Right lobe of liver (tissue), 6 donors: ENCODE data around the gene FLOT1. TPM values are rescaled to one million over a fixed set of nuclear protein-coding genes. Genes with fewer than 3 reads are reported as not detected.
A peak's percentile ranks its signal among the peaks of the same experiment; 100 is the strongest.

Source experiments
- ATAC-seq, 4 donors: fragments of 200-7000 bp; cut with Tn5 transposase; one replicate each; pipeline ENCODE4 v1.9.1; 2020; ENCODE audit warnings: mild to moderate bottlenecking in 4 of 4, moderate library complexity in 4 of 4
- DNase-seq, 3 donors: peaks; one replicate each; pipeline ENCODE4 v3.0.0-alpha.2; 2020
- H3K27ac ChIP-seq, 3 donors: fragments of 200-600 bp; one replicate each; pipeline ENCODE4 v1.8.0; 2022
- H3K27me3 ChIP-seq, 2 donors: fragments of 200-600 bp; one replicate each; pipeline ENCODE4 v1.8.0; 2022
- H3K36me3 ChIP-seq, 4 donors: fragments of 200-600 bp; sonication (generic) in 1 of 4; one replicate each; pipeline versions ENCODE4 v1.5.1 to v1.8.0; 2017 to 2022; ENCODE audit warnings: control low read depth in 1 of 4
- H3K4me1 ChIP-seq, 4 donors: fragments of 200-600 bp; sonication (generic) in 1 of 4; one replicate each; pipeline versions ENCODE4 v1.5.1 to v1.8.0; 2017 to 2022; ENCODE audit warnings: control low read depth in 1 of 4
- H3K4me3 ChIP-seq, 3 donors: fragments of 200-600 bp; one replicate each; pipeline ENCODE4 v1.8.0; 2022
- H3K9me3 ChIP-seq, 4 donors: fragments of 200-600 bp; sonication (generic) in 1 of 4; one replicate each; pipeline versions ENCODE4 v1.5.1 to v1.8.0; 2017 to 2022; ENCODE audit warnings: control low read depth in 1 of 4
- CTCF ChIP-seq, 4 donors: fragments of 200-600 bp in 3 of 4; fragments of 450-650 bp in 1 of 4; IDR thresholded peaks; one replicate each; pipeline versions ENCODE4 v1.5.1 to v1.8.0; 2016 to 2022; ENCODE audit warnings: antibody characterized with exemption in 4 of 4, mild to moderate bottlenecking in 2 of 4
- POLR2A ChIP-seq: fragments of 450-650 bp; IDR thresholded peaks from one replicate; pipeline ENCODE4 v1.6.1; 2017; ENCODE audit warnings: antibody characterized with exemption, mild to moderate bottlenecking
- WGBS: methylation state at CpG from one replicate; pipeline ENCODE4 v1.1.6; 2018; ENCODE audit warnings: low coverage, low lambda C conversion rate; ENCODE audit not compliant: insufficient coverage; ENCODE audit errors: missing lambda C conversion rate; 5-methylcytosine and 5-hydroxymethylcytosine counted together
- intact Hi-C, 2 donors: fragments of 100-400 bp; cut with DNase I; formaldehyde crosslinking; loops; one replicate each; pipeline versions ENCODE4 v1.11.2 to v1.14.1; 2022
- total RNA-seq, 6 experiments: library from RNA; depleted of rRNA in 2 of 6; stranded (reverse); fragments of >200 nt in 2 of 6; fragmentation: NEBNext Ultra II Directional in 3 of 6; extraction: Animal tissue kit (Norgen Biotek cat#: 25700) in 3 of 6; gene quantifications; one replicate each; pipeline versions ENCODE4 v1.1.0 to v1.2.4, GENCODE V29; 2016 to 2023
- donor health status: DM: no; HTN: yes; CAD: no.
- donor health status: DM: no; HTN: no; CAD: no.
- donor health status: DM: no; HTN: no; CAD: no.
- donor health status: DM: no; HTN: yes; CAD: no.
- donor health status: DM: no; HTN: yes; CAD: no.

The FLOT1 gene
- total RNA-seq, 6 experiments from 2014 or later = 37.1 to 92.2 (median 73.5) TPM

DNA sequence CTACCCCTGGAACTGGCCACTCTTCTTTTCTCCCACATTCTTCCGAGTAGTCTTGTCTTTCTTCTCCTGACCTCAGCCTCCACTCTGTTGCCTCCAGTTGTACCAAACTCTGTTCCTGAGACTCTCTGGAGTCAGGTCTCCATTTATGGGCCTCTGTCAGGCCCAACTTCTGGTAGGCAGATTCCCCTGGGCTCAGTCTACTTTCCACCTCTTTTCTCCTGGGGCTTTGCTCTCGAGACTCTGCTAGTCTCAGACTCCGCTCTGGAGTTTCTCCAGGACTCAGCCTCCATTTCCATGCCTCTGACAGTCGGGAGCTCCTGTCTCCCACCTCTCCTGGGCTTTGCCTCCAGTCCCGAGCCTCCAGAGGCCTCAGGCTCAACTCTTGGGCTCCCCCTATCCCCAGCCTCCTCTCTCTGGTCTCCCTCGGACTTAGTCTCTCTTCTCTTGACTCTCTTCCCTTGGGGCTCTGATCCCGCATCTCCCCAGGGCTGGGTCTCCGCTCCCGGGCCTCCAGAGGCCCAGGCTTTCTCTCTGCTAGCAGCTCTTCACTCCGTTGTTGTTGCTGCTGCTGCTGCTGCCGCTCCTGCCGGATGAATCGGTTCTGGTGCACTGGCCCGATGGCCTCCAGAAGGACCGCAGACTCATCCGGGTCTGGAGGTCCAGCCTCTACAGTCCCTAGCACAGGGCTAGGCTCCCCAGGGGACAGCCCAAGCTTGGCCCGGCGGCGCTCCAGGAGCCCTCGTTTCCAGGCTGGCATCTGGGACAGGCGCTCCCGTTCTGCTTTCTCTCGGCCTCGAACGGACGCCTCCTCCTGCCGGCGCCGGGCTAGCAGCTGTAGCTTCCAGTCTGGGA, 57.1 kb downstream of the FLOT1 start:
- intact Hi-C loops = no loop called here
- no peaks in the 10 kb centered on the region for H3K36me3 ChIP-seq
- DNase-seq = peak in 1 of 3 donors; percentile 62

GRCh38 chr6:30684386-30685156, 57.9 kb downstream of the FLOT1 start:
- intact Hi-C loops = no loop called here
- ATAC-seq = peak in 1 of 4 donors; percentile 9
- Histone ChIP-seq H3K4me1 (peaks cover 0 to 44% (median 19%) of the 10 kb centered on the region in 4 donors), H3K36me3 (no peaks in the 10 kb centered on the region), H3K27ac (peak overlapping the region; percentile 87 to 96 (median 89)), H3K27me3 (no peaks in the 10 kb centered on the region), H3K4me3 (peak overlapping the region; percentile 70 to 76 (median 75)), H3K9me3 (no peaks in the 10 kb centered on the region)
- TF ChIP-seq POLR2A (no peak), CTCF (IDR thresholded peaks at IDR 0.05) (no peak)
- WGBS = 14% methylated on average over 12 of the region's 21 CpGs
- peak; percentile 66 to 77 (median 74) for DNase-seq

More for the DNA sequence above, 57.1 kb downstream of the FLOT1 start:
- TF ChIP-seq CTCF (IDR thresholded peaks at IDR 0.05) (peak in 1 of 4 donors; percentile 8), POLR2A (no peak)
- peak overlapping the region; percentile 70 to 76 (median 75) for H3K4me3 ChIP-seq
- H3K27me3 ChIP-seq = no peaks in the 10 kb centered on the region
- ATAC-seq = no peak
- 35% methylated on average over 22 of the region's 29 CpGs for WGBS
- H3K4me1 ChIP-seq = peaks cover 0 to 43% (median 18%) of the 10 kb centered on the region in 4 donors
- peak overlapping the region; percentile 87 to 96 (median 89) for H3K27ac ChIP-seq
- H3K9me3 ChIP-seq = no peaks in the 10 kb centered on the region

DNA sequence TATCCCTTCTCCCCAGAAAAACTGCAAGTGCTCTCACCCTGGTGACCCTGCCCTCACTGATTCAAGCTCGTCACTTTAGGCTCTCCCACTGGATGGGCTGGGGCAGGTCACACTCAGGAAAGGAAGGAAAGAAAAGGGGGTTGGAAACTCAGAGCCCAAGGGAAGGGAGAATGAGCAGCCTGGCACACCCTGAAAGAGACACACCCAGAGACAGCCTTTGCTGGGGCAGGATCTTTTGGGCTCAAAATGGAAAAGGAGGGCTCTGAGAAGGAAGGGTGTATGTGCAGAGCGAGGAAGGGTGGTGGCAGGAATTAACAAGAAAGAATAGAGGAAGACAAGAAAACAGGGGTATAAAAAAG, 58.5 kb downstream of the FLOT1 start:
- H3K9me3 ChIP-seq = no peaks in the 10 kb centered on the region
- DNase-seq (peak in 1 of 3 donors; percentile 49), ATAC-seq (no peak)
- H3K27ac ChIP-seq = peak overlapping the region; percentile 87 to 96 (median 89)
- intact Hi-C loops = no loop called here
- TF ChIP-seq CTCF (IDR thresholded peaks at IDR 0.05) (no peak), POLR2A (no peak)
- H3K4me1 ChIP-seq = peaks cover 0 to 44% (median 22%) of the 10 kb centered on the region in 4 donors
- 25% methylated on average over 2 of the region's 2 CpGs for WGBS
- peak overlapping the region; percentile 70 to 76 (median 75) for H3K4me3 ChIP-seq
- H3K36me3 ChIP-seq = peaks cover 0 to under 1% (median 0%) of the 10 kb centered on the region in 4 donors
- no peaks in the 10 kb centered on the region for H3K27me3 ChIP-seq

- Histone ChIP-seq H3K27me3 (no peaks in the 10 kb centered on the region), H3K27ac (peak overlapping the region; percentile 87 to 96 (median 89)), H3K4me1 (peaks cover 0 to 50% (median 26%) of the 10 kb centered on the region in 4 donors), H3K36me3 (peaks cover 0 to 3% (median 0%) of the 10 kb centered on the region in 4 donors), H3K9me3 (no peaks in the 10 kb centered on the region), H3K4me3 (peak overlapping the region; percentile 70 to 76 (median 75))
- DNase-seq (peak in 2 of 3 donors; percentile 46 to 57), ATAC-seq (no peak)
- 12% methylated on average over 3 of the region's 7 CpGs for WGBS
- TF ChIP-seq CTCF (IDR thresholded peaks at IDR 0.05) (no peak), POLR2A (no peak)
- intact Hi-C loops = no loop called here
Observed at GRCh38 chr6:30683183-30683979, 59.1 kb downstream of the FLOT1 start.
